LNCaP clone FGC (cell line): ENCODE results near the gene EDA.
A peak's percentile ranks its signal among the peaks of the same experiment; 100 is the strongest.

ENCODE experiments used
- DNase-seq: peaks from one replicate; pipeline ENCODE4 v3.0.0-alpha.2; 2011; ENCODE audit warnings: low read depth
- H3K4me3 ChIP-seq: 2 replicates; pipeline ENCODE4 v1.5.1; 2011; ENCODE audit warnings: mild to moderate bottlenecking, low read depth, low read length, control low read depth
- CTCF ChIP-seq: IDR thresholded peaks from 2 replicates; pipeline ENCODE4 v1.5.1; 2012; ENCODE audit warnings: mild to moderate bottlenecking; ENCODE audit not compliant: control insufficient read depth, insufficient read depth; ENCODE audit errors: extremely low read depth

Gene EDA

GRCh38 chrX:70029863-70030262 is 413.9 kb downstream of the EDA start:
- H3K4me3 ChIP-seq: no peak overlapping the region
- DNase-seq: no peak
- TF ChIP-seq CTCF: no peak

GRCh38 chrX:70030301-70030767 is 414.4 kb downstream of the EDA start:
- no peak overlapping the region for H3K4me3 ChIP-seq
- no peak for DNase-seq
- peak; percentile 83 for TF ChIP-seq CTCF

GRCh38 chrX:70032792-70033191 is 416.9 kb downstream of the EDA start:
- DNase-seq: no peak
- TF ChIP-seq CTCF: peak; percentile 20; the same call in 1 of the 2 replicates
- no peak overlapping the region for H3K4me3 ChIP-seq

- no peak overlapping the region for H3K4me3 ChIP-seq
- no peak for DNase-seq
- peak; percentile 61 for TF ChIP-seq CTCF
Measured at GRCh38 chrX:70033348-70034051, 417.6 kb downstream of the EDA start.

GRCh38 chrX:70034646-70035045 is 418.7 kb downstream of the EDA start:
- H3K4me3 ChIP-seq: no peak overlapping the region
- TF ChIP-seq CTCF: no peak
- DNase-seq: no peak

GRCh38 chrX:70038515-70038914 is 422.6 kb downstream of the EDA start:
- no peak overlapping the region for H3K4me3 ChIP-seq
- DNase-seq: no peak
- TF ChIP-seq CTCF: no peak

GRCh38 chrX:70038951-70039350 is 423.0 kb downstream of the EDA start:
- no peak for TF ChIP-seq CTCF
- H3K4me3 ChIP-seq: no peak overlapping the region
- DNase-seq: no peak
